Measurements from ENCODE around the gene ZFYVE28. TPM values are rescaled to one million over a fixed set of nuclear protein-coding genes. Genes with fewer than 3 reads are reported as not detected.

ZFYVE28 gene
- total RNA-seq, 4 donors from 2014 or later = 44.8 to 110 (median 69.6) TPM

- DNase-seq = no peak
- H3K27ac ChIP-seq = no peak overlapping the region
- H3K36me3 ChIP-seq = no peaks in the 10 kb centered on the region
- no peak overlapping the region for H3K4me3 ChIP-seq
- WGBS, 2 donors (ENCODE audit: low coverage in 1 of 2) = 60 to 86% methylated on average over 1 to 20 of the region's 23 CpGs
- peaks cover 14% of the 10 kb centered on the region for H3K27me3 ChIP-seq
- intact Hi-C loops (cut with DNase I; ENCODE audit: low total_unique reads) = no loop called here
- H3K4me1 ChIP-seq = no peaks in the 10 kb centered on the region
- TF ChIP-seq EP300 (IDR thresholded peaks at IDR 0.05; ENCODE audit: low read depth) (no peak), CTCF (IDR thresholded peaks at IDR 0.05) (no peak), POLR2A (IDR thresholded peaks at IDR 0.05) (no peak), POLR2AphosphoS5 (IDR thresholded peaks at IDR 0.05) (no peak)
- in situ Hi-C loops (cut with MboI; ENCODE audit: low pct_ligation_motif_present in 1 of 4, low pct_unique_long_range_greater_than_20kb in 1 of 4, low sequenced_read_pairs in 3 of 4) = loop anchor here in 1 of 4 donors (25.0 kb wide), 1 partner anchor 215 kb away; no protein-coding TSS in a partner anchor
- no peaks in the 10 kb centered on the region for H3K9me3 ChIP-seq
Observed at GRCh38 chr4:2427383-2428334, 9.2 kb upstream of the ZFYVE28 start.

- H3K36me3 ChIP-seq = no peaks in the 10 kb centered on the region
- H3K9me3 ChIP-seq = no peaks in the 10 kb centered on the region
- DNase-seq = no peak
- no peaks in the 10 kb centered on the region for H3K4me1 ChIP-seq
- no peak overlapping the region for H3K27ac ChIP-seq
- no peak overlapping the region for H3K4me3 ChIP-seq
- intact Hi-C loops (cut with DNase I; ENCODE audit: low total_unique reads) (no loop called here), in situ Hi-C loops (cut with MboI; ENCODE audit: low pct_ligation_motif_present in 1 of 4, low pct_unique_long_range_greater_than_20kb in 1 of 4, low sequenced_read_pairs in 3 of 4) (loop anchor here in 1 of 4 donors (25.0 kb wide), 1 partner anchor 214 kb away; no protein-coding TSS in a partner anchor)
- H3K27me3 ChIP-seq = peaks cover 21% of the 10 kb centered on the region
- WGBS, 2 donors (ENCODE audit: low coverage in 1 of 2) = 80 to 81% methylated on average over 1 to 13 of the region's 13 CpGs
- TF ChIP-seq CTCF (IDR thresholded peaks at IDR 0.05) (no peak), POLR2A (IDR thresholded peaks at IDR 0.05) (no peak), POLR2AphosphoS5 (IDR thresholded peaks at IDR 0.05) (no peak), EP300 (IDR thresholded peaks at IDR 0.05; ENCODE audit: low read depth) (no peak)
Observed at GRCh38 chr4:2426711-2427275, 8.3 kb upstream of the ZFYVE28 start.

GRCh38 chr4:2426069-2426397, 7.6 kb upstream of the ZFYVE28 start:
- WGBS, 2 donors (ENCODE audit: low coverage in 1 of 2) = 80% methylated on average over 7 of the region's 8 CpGs; no CpG with 5 or more reads in 1 of the 2 donors
- Histone ChIP-seq H3K27ac (no peak overlapping the region), H3K27me3 (peaks cover 25% of the 10 kb centered on the region), H3K4me3 (no peak overlapping the region), H3K4me1 (no peaks in the 10 kb centered on the region), H3K36me3 (no peaks in the 10 kb centered on the region), H3K9me3 (no peaks in the 10 kb centered on the region)
- no peak for DNase-seq
- TF ChIP-seq CTCF (IDR thresholded peaks at IDR 0.05) (no peak), POLR2AphosphoS5 (IDR thresholded peaks at IDR 0.05) (no peak), POLR2A (IDR thresholded peaks at IDR 0.05) (no peak), EP300 (IDR thresholded peaks at IDR 0.05; ENCODE audit: low read depth) (no peak)
- intact Hi-C loops (cut with DNase I; ENCODE audit: low total_unique reads) (no loop called here), in situ Hi-C loops (cut with MboI; ENCODE audit: low pct_ligation_motif_present in 1 of 4, low pct_unique_long_range_greater_than_20kb in 1 of 4, low sequenced_read_pairs in 3 of 4) (loop anchor here in 1 of 4 donors (25.0 kb wide), 1 partner anchor 214 kb away; no protein-coding TSS in a partner anchor)

- no peak overlapping the region for H3K4me3 ChIP-seq
- intact Hi-C loops (cut with DNase I; ENCODE audit: low total_unique reads) (no loop called here), in situ Hi-C loops (cut with MboI; ENCODE audit: low pct_ligation_motif_present in 1 of 4, low pct_unique_long_range_greater_than_20kb in 1 of 4, low sequenced_read_pairs in 3 of 4) (loop anchor here in 1 of 4 donors (25.0 kb wide), 1 partner anchor 213 kb away; no protein-coding TSS in a partner anchor)
- 94% methylated on average over 11 of the region's 13 CpGs; no CpG with 5 or more reads in 1 of the 2 donors for WGBS, 2 donors (ENCODE audit: low coverage in 1 of 2)
- no peak overlapping the region for H3K27ac ChIP-seq
- H3K4me1 ChIP-seq = no peaks in the 10 kb centered on the region
- no peak for TF ChIP-seq CTCF (IDR thresholded peaks at IDR 0.05)
- TF ChIP-seq POLR2A (IDR thresholded peaks at IDR 0.05) = no peak
- TF ChIP-seq EP300 (IDR thresholded peaks at IDR 0.05; ENCODE audit: low read depth) = no peak
- no peak for TF ChIP-seq POLR2AphosphoS5 (IDR thresholded peaks at IDR 0.05)
- peaks cover 30% of the 10 kb centered on the region for H3K27me3 ChIP-seq
- H3K9me3 ChIP-seq = no peaks in the 10 kb centered on the region
- DNase-seq = no peak
- no peaks in the 10 kb centered on the region for H3K36me3 ChIP-seq
Observed at GRCh38 chr4:2425386-2426068, 7.1 kb upstream of the ZFYVE28 start.
